ENCODE results near the gene ARHGAP10.

ARHGAP10 gene

DNA sequence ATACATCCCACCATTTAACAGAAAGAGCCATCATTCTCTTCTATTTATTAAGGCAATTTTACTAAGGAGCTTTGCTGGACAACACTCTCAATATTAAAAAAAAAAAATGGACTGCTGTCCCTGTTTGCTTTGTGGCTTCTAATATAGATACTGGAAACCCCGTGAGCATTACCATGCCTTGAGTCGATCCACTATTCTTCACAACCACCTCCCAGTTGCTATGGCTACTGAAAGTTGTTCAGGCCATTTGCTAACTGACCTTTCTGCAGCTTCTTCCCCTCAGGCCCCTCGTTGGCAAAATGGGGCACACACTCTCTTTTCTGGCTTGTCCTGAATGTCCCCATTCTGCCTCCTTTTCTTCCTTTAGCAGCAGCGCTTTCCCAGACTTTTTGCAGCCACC is 369.9 kb downstream of the ARHGAP10 start:
- DNase-seq (ENCODE audit: low read depth), result no peak
- no peak overlapping the region for H3K4me3 ChIP-seq (ENCODE audit: low read depth, low read length)
- TF ChIP-seq POLR2A (IDR thresholded peaks at IDR 0.05; ENCODE audit: extremely low read depth, insufficient read length) (no peak), CTCF (IDR thresholded peaks at IDR 0.05; ENCODE audit: low read depth, low read length) (no peak), MYC (IDR thresholded peaks at IDR 0.05; ENCODE audit: low read depth, low read length) (no peak)
- TF ChIP-seq, protein P1, sequence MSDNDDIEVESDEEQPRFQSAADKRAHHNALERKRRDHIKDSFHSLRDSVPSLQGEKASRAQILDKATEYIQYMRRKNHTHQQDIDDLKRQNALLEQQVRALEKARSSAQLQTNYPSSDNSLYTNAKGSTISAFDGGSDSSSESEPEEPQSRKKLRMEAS (IDR thresholded peaks at IDR 0.05; ENCODE audit: low read depth, low read length), result no peak

- DNase-seq (ENCODE audit: low read depth), result no peak
- TF ChIP-seq CTCF (IDR thresholded peaks at IDR 0.05; ENCODE audit: low read depth, low read length) (no peak), POLR2A (IDR thresholded peaks at IDR 0.05; ENCODE audit: extremely low read depth, insufficient read length) (no peak), MYC (IDR thresholded peaks at IDR 0.05; ENCODE audit: low read depth, low read length) (no peak)
- TF ChIP-seq, protein P1 (IDR thresholded peaks at IDR 0.05; ENCODE audit: low read depth, low read length), result no peak
- H3K4me3 ChIP-seq (ENCODE audit: low read depth, low read length), result no peak overlapping the region
These were observed 371.9 kb downstream of the ARHGAP10 start for GRCh38 chr4:148103597-148104355.

- TF ChIP-seq CTCF (IDR thresholded peaks at IDR 0.05; ENCODE audit: low read depth, low read length) (no peak), POLR2A (IDR thresholded peaks at IDR 0.05; ENCODE audit: extremely low read depth, insufficient read length) (no peak), MYC (IDR thresholded peaks at IDR 0.05; ENCODE audit: low read depth, low read length) (no peak)
- TF ChIP-seq, protein P1 (IDR thresholded peaks at IDR 0.05; ENCODE audit: low read depth, low read length), result no peak
- no peak overlapping the region for H3K4me3 ChIP-seq (ENCODE audit: low read depth, low read length)
- no peak for DNase-seq (ENCODE audit: low read depth)
These were observed 376.9 kb downstream of the ARHGAP10 start for GRCh38 chr4:148108766-148109165.

DNA sequence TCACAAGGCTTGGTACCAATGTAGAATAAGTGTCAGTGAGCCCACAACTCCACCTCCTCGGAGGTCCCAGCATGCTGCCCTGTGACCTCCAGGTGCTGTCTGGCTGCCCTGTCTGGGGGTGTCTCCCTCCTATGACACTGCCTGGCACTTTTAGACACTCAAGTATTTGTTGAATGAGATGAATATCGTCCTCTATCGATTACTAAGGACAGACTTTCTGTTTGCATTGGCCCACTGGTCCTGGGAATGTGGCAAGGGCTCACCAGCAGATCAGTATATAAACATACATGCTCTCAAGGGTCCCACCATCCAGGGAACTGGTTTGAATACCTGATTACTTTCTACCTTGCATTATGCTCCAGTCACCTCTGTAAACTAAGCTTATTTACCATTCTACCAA is 377.3 kb downstream of the ARHGAP10 start:
- no peak for DNase-seq (ENCODE audit: low read depth)
- no peak overlapping the region for H3K4me3 ChIP-seq (ENCODE audit: low read depth, low read length)
- TF ChIP-seq POLR2A (IDR thresholded peaks at IDR 0.05; ENCODE audit: extremely low read depth, insufficient read length) (no peak), MYC (IDR thresholded peaks at IDR 0.05; ENCODE audit: low read depth, low read length) (no peak), CTCF (IDR thresholded peaks at IDR 0.05; ENCODE audit: low read depth, low read length) (no peak)
- TF ChIP-seq, protein P1 (IDR thresholded peaks at IDR 0.05; ENCODE audit: low read depth, low read length), result no peak

DNA sequence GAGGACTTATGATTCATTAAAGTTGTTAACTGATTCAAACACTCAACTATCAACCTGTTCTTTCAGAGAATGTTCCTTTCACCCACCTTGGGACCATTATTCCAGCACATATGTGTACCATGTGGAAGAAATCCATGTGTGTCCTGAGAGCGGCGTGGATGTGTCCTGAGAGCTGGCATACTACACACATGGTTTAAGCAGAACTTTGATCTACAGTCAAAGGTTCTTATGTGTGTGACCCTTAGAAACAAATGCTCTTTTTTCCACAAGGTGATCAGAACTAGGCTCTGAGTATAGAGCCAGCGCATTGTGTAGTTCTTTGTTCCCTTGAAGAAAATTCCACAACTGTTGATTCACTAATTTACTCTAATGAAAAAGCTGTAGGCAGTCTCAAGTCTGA is 378.3 kb downstream of the ARHGAP10 start:
- no peak for DNase-seq (ENCODE audit: low read depth)
- H3K4me3 ChIP-seq (ENCODE audit: low read depth, low read length), result no peak overlapping the region
- TF ChIP-seq, protein P1 (IDR thresholded peaks at IDR 0.05; ENCODE audit: low read depth, low read length), result no peak
- TF ChIP-seq POLR2A (IDR thresholded peaks at IDR 0.05; ENCODE audit: extremely low read depth, insufficient read length) (no peak), MYC (IDR thresholded peaks at IDR 0.05; ENCODE audit: low read depth, low read length) (no peak), CTCF (IDR thresholded peaks at IDR 0.05; ENCODE audit: low read depth, low read length) (no peak)

Data from NB4 (cell line).